ENCODE results near the gene BMP5.

BMP5 gene

GRCh38 chr6:55875400-55875799 lies at the start of gene BMP5:
TSS of gene BMP5 (minus strand) at chr6:55875590. CDS start at chr6:55874865, 725 bp downstream.
- no peak for DNase-seq (ENCODE audit: low spot score)
- in situ Hi-C loops (cut with MboI; ENCODE audit: low pct_unique_long_range_greater_than_20kb, low sequenced_read_pairs, unreplicated experiment), result loop anchor here (25.0 kb wide), 1 partner anchor 413 kb away; no protein-coding TSS in a partner anchor
- no peak for TF ChIP-seq CTCF (IDR thresholded peaks at IDR 0.05; ENCODE audit: extremely low read depth, insufficient read depth, missing control alignments)

- TF ChIP-seq CTCF (IDR thresholded peaks at IDR 0.05; ENCODE audit: extremely low read depth, insufficient read depth, missing control alignments), result no peak
- in situ Hi-C loops (cut with MboI; ENCODE audit: low pct_unique_long_range_greater_than_20kb, low sequenced_read_pairs, unreplicated experiment), result no loop called here
Measured at GRCh38 chr6:55922406-55922805, 47.0 kb upstream of the BMP5 start.

GRCh38 chr6:55919716-55920308 lies 44.4 kb upstream of the BMP5 start:
- in situ Hi-C loops (cut with MboI; ENCODE audit: low pct_unique_long_range_greater_than_20kb, low sequenced_read_pairs, unreplicated experiment), result no loop called here
- no peak for DNase-seq (ENCODE audit: low spot score)
- no peak for TF ChIP-seq CTCF (IDR thresholded peaks at IDR 0.05; ENCODE audit: extremely low read depth, insufficient read depth, missing control alignments)

More at GRCh38 chr6:55922406-55922805, 47.0 kb upstream of the BMP5 start:
- DNase-seq (ENCODE audit: low spot score), result no peak

- in situ Hi-C loops (cut with MboI; ENCODE audit: low pct_unique_long_range_greater_than_20kb, low sequenced_read_pairs, unreplicated experiment), result no loop called here
- DNase-seq (ENCODE audit: low spot score), result no peak
- TF ChIP-seq CTCF (IDR thresholded peaks at IDR 0.05; ENCODE audit: extremely low read depth, insufficient read depth, missing control alignments), result no peak
Measured at GRCh38 chr6:55918639-55919038, 43.2 kb upstream of the BMP5 start.

- no peak for TF ChIP-seq CTCF (IDR thresholded peaks at IDR 0.05; ENCODE audit: extremely low read depth, insufficient read depth, missing control alignments)
- no peak for DNase-seq (ENCODE audit: low spot score)
- in situ Hi-C loops (cut with MboI; ENCODE audit: low pct_unique_long_range_greater_than_20kb, low sequenced_read_pairs, unreplicated experiment), result no loop called here
Measured at GRCh38 chr6:55917751-55918415, 42.5 kb upstream of the BMP5 start.

GRCh38 chr6:55916188-55916587 lies 40.8 kb upstream of the BMP5 start:
- no peak for DNase-seq (ENCODE audit: low spot score)
- in situ Hi-C loops (cut with MboI; ENCODE audit: low pct_unique_long_range_greater_than_20kb, low sequenced_read_pairs, unreplicated experiment), result no loop called here
- no peak for TF ChIP-seq CTCF (IDR thresholded peaks at IDR 0.05; ENCODE audit: extremely low read depth, insufficient read depth, missing control alignments)

Measured in GM13977 (cell line).